Endothelial cell (in vitro differentiated cells): ENCODE data around the gene SRCAP. TPM values are rescaled to one million over a fixed set of nuclear protein-coding genes. Genes with fewer than 3 reads are reported as not detected.

Experiments
- DNase-seq: peaks from one replicate; pipeline ENCODE4 v3.0.0; 2021; ENCODE audit warnings: low spot score
- H3K27ac Mint-ChIP-seq: one replicate; pipeline ENCODE4 v1.8.0; 2021; ENCODE audit warnings: mixed read lengths, inconsistent platforms; ENCODE audit not compliant: unreplicated experiment
- H3K27me3 Mint-ChIP-seq: one replicate; pipeline ENCODE4 v1.8.0; 2021; ENCODE audit warnings: mild to moderate bottlenecking, moderate library complexity, mixed read lengths, inconsistent platforms; ENCODE audit not compliant: unreplicated experiment
- H3K36me3 Mint-ChIP-seq: one replicate; pipeline ENCODE4 v1.8.0; 2021; ENCODE audit warnings: mild to moderate bottlenecking, low read depth, mixed read lengths, inconsistent platforms; ENCODE audit not compliant: unreplicated experiment
- H3K4me1 Mint-ChIP-seq: one replicate; pipeline ENCODE4 v1.8.0; 2021; ENCODE audit warnings: mild to moderate bottlenecking, mixed read lengths, inconsistent platforms; ENCODE audit not compliant: unreplicated experiment
- H3K4me3 Mint-ChIP-seq: one replicate; pipeline ENCODE4 v1.8.0; 2021; ENCODE audit warnings: mild to moderate bottlenecking, mixed read lengths, inconsistent platforms; ENCODE audit not compliant: unreplicated experiment
- H3K9me3 Mint-ChIP-seq: one replicate; pipeline ENCODE4 v1.8.0; 2021; ENCODE audit warnings: mixed read lengths, inconsistent platforms; ENCODE audit not compliant: unreplicated experiment
- total RNA-seq: library from RNA; stranded (reverse); fragmentation: NEBNext Ultra II Directional; extraction: Animal tissue kit (Norgen Biotek cat#: 25700); gene quantifications from one replicate; pipeline ENCODE4 v1.2.1, GENCODE V29; 2021; ENCODE audit not compliant: unreplicated experiment
- TF ChIP-seq, protein P1 (sequence below): fragments of 200-600 bp; sonication (generic); IDR thresholded peaks from one replicate; pipeline ENCODE4 v1.5.0; 2021; ENCODE audit warnings: antibody characterized with exemption; ENCODE audit not compliant: unreplicated experiment

Gene SRCAP
- total RNA-seq, 1 donor from 2014 or later: 62.2 TPM

GRCh38 chr16:30787613-30788378 lies 88.8 kb downstream of the SRCAP start:
- peak overlapping the region; percentile 91 for H3K4me3 Mint-ChIP-seq
- peaks cover 8% of the 10 kb centered on the region for H3K27me3 Mint-ChIP-seq
- no peak for DNase-seq
- peaks cover 15% of the 10 kb centered on the region for H3K4me1 Mint-ChIP-seq
- TF ChIP-seq, protein P1, sequence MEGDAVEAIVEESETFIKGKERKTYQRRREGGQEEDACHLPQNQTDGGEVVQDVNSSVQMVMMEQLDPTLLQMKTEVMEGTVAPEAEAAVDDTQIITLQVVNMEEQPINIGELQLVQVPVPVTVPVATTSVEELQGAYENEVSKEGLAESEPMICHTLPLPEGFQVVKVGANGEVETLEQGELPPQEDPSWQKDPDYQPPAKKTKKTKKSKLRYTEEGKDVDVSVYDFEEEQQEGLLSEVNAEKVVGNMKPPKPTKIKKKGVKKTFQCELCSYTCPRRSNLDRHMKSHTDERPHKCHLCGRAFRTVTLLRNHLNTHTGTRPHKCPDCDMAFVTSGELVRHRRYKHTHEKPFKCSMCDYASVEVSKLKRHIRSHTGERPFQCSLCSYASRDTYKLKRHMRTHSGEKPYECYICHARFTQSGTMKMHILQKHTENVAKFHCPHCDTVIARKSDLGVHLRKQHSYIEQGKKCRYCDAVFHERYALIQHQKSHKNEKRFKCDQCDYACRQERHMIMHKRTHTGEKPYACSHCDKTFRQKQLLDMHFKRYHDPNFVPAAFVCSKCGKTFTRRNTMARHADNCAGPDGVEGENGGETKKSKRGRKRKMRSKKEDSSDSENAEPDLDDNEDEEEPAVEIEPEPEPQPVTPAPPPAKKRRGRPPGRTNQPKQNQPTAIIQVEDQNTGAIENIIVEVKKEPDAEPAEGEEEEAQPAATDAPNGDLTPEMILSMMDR: no peak
- peak overlapping the region; percentile 67 for H3K27ac Mint-ChIP-seq
- no peaks in the 10 kb centered on the region for H3K9me3 Mint-ChIP-seq
- H3K36me3 Mint-ChIP-seq: peaks cover 13% of the 10 kb centered on the region

Other genes starting within 250 kb of the SRCAP start
- gene ITGAL, start 226.4 kb upstream of the SRCAP start, total RNA-seq: not detected
- 31.4 TPM for gene ZNF768, start 172.6 kb upstream of the SRCAP start, total RNA-seq
- gene ZNF747, start 164.3 kb upstream of the SRCAP start, total RNA-seq: 9.7 TPM
- gene ZNF764, start 140.8 kb upstream of the SRCAP start, total RNA-seq: 13.8 TPM
- gene ZNF688, start 127.5 kb upstream of the SRCAP start, total RNA-seq: 9.6 TPM
- 33.5 TPM for gene ZNF785, start 113.5 kb upstream of the SRCAP start, total RNA-seq
- gene ZNF689, start 88.8 kb upstream of the SRCAP start, total RNA-seq: 12.0 TPM
- gene PRR14, start 48.2 kb upstream of the SRCAP start, total RNA-seq: 45.3 TPM
- gene FBRS, start 40.7 kb upstream of the SRCAP start, total RNA-seq: 60.9 TPM
- gene PHKG2, start 49.3 kb downstream of the SRCAP start, total RNA-seq: 27.5 TPM
- 5.2 TPM for gene CFAP119, start 62.9 kb downstream of the SRCAP start, total RNA-seq
- 108 TPM for gene RNF40, start 63.2 kb downstream of the SRCAP start, total RNA-seq
- 29.7 TPM for gene ZNF629, start 88.0 kb downstream of the SRCAP start, total RNA-seq
- 53.9 TPM for gene BCL7C, start 194.9 kb downstream of the SRCAP start, total RNA-seq
- 3.4 TPM for gene CTF1, start 197.4 kb downstream of the SRCAP start, total RNA-seq
- gene FBXL19, start 224.4 kb downstream of the SRCAP start, total RNA-seq: 117 TPM
- 42.9 TPM for gene ORAI3, start 249.9 kb downstream of the SRCAP start, total RNA-seq